Activated CD8-positive, alpha-beta T cell treated with anti-CD3 and anti-CD28 coated beads, Interleukin-2, amount 10 ng/mL, durations not matched to agents 7 days and 5 days (primary cell): ENCODE data around the gene ZNF783. TPM values are rescaled to one million over a fixed set of nuclear protein-coding genes. Genes with fewer than 3 reads are reported as not detected.
"Not testable (repeated sequence)": the region's sequence is repeated elsewhere in the genome, so short reads cannot be mapped to it uniquely, and the experiment has no call there.

Experiments
- ATAC-seq: fragments of 150-1000 bp; cut with Tn5 transposase; one replicate; pipeline ENCODE4 v1.10.0; 2021; ENCODE audit warnings: moderate library complexity
- CTCF ChIA-PET: fragments of 350-600 bp; sonication (Branson Sonifier 250); formaldehyde crosslinking; loops from one replicate; lab custom pipeline; 2021; ENCODE audit warnings: antibody characterized with exemption; lab: Charles Lee
- POLR2A ChIA-PET: fragments of 350-600 bp; sonication (Branson Sonifier 250); formaldehyde crosslinking; loops from one replicate; lab custom pipeline; 2021; ENCODE audit warnings: antibody characterized with exemption; lab: Charles Lee
- DNase-seq: peaks from one replicate; pipeline ENCODE4 v3.0.0-alpha.2; 2020
- H3K27ac Mint-ChIP-seq: one replicate; pipeline ENCODE4 v1.8.0; 2021; ENCODE audit warnings: mild to moderate bottlenecking, mixed read lengths
- H3K27me3 Mint-ChIP-seq: one replicate; pipeline ENCODE4 v1.8.0; 2021; ENCODE audit warnings: low read depth, mixed read lengths
- H3K36me3 Mint-ChIP-seq: one replicate; pipeline ENCODE4 v1.8.0; 2021; ENCODE audit warnings: low read depth, mixed read lengths
- H3K4me1 Mint-ChIP-seq: one replicate; pipeline ENCODE4 v1.8.0; 2021; ENCODE audit warnings: low read depth, mixed read lengths
- H3K4me3 Mint-ChIP-seq: one replicate; pipeline ENCODE4 v1.8.0; 2021; ENCODE audit warnings: mild to moderate bottlenecking, mixed read lengths
- H3K9me3 Mint-ChIP-seq: one replicate; pipeline ENCODE4 v1.8.0; 2022; ENCODE audit warnings: mixed read lengths; ENCODE audit not compliant: insufficient read depth
- total RNA-seq, 2 experiments: library from RNA; stranded (reverse); gene quantifications; one replicate each; pipeline ENCODE4 v1.2.3, GENCODE V29; 2021

The ZNF783 gene
- total RNA-seq, 2 experiments from 2014 or later, result 12.7 to 12.9 TPM

DNA sequence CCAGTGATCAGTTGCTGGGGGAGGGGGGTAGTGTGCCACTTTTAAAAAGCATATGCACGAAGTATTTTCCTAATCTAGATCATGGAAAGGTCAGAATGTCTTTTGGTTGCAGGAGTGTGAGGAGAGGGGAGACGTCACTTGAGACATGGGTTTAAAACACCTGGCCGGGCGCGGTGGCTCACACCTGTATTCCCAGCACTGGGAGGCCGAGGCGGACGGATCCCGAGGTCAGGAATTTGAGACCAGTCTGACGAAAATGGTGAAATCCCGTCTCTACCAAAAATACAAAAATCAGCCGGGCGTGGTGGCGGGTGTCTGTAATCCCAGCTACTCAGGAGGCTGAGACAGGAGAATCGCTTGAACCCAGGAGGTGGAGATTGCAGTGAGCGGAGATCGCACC lies 35.6 kb upstream of the ZNF783 start:
- CTCF ChIA-PET, H3K4me1 Mint-ChIP-seq, ATAC-seq, POLR2A ChIA-PET, H3K9me3 Mint-ChIP-seq, H3K27ac Mint-ChIP-seq, DNase-seq, H3K4me3 Mint-ChIP-seq, H3K27me3 Mint-ChIP-seq: not testable (repeated sequence)
- peaks cover 23% of the 10 kb centered on the region for H3K36me3 Mint-ChIP-seq

DNA sequence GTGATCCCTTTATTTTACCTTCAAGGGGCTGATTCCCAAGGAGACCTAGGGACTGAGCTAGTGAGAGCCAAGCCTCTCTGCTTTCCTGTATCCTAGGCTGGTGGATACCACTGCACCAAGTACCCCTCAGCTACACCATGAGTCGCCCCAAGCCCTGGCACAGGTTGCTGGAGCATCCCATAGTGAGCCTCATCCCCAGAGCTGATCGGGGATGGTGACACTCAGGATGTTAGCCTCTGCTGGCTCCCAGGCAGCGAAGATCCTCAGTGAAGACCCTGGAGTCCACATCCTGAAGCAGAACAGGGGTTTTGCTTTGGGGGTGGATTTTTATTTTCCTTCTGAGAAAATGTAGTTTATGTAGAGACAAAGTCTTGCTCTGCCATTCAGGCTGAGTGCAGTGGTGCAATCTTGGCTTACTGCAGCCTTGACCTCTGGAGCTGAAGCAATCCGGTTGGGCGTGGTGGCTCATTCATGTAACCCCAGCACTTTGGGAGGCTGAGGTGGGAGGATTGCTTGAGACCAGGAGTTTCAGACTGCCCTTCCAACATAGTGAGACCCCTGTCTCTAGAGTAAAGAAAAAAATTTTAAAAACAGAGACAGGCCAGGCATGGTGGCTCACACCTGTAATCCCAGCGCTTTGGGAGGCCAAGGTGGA lies 35.0 kb upstream of the ZNF783 start:
- Mint-ChIP-seq H3K36me3 (peaks cover 18% of the 10 kb centered on the region), H3K27ac (no peak overlapping the region), H3K9me3 (no peaks in the 10 kb centered on the region), H3K4me1 (no peaks in the 10 kb centered on the region), H3K4me3 (no peak overlapping the region), H3K27me3 (no peaks in the 10 kb centered on the region)
- CTCF ChIA-PET, result no interaction called here
- no peak for DNase-seq
- no peak for ATAC-seq
- POLR2A ChIA-PET, result no interaction called here

DNA sequence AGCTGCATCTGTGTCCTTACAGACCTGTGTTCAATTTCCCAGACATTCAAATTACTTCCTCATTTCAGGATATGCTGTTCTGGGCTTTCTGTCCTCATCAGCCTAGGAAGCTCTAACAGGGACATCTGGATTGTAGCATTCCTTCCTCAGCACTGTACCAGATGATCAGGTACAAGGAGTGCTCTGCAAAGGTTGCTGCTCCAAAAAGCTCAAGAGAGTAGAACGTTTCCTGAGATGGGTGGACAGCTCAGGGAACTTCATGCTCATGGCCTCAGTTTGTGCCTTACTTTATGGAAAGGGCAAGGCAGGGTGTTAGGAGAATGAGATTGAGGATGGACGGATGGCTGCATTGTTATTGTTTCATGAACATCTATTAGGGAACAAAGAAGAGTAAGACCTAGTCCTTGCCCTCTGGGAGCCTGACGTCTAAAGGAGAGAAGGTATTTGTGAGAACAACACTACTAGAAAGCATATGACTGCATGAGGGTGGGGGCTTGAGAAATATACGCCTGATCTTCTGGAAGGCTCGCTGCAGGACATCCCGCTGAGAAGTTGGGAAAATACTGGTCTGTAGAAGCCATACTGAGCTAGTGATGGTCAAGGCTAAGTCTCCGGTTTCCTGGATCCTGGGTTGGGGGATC lies 33.0 kb upstream of the ZNF783 start:
- no peaks in the 10 kb centered on the region for H3K27me3 Mint-ChIP-seq
- no peak overlapping the region for H3K4me3 Mint-ChIP-seq
- H3K27ac Mint-ChIP-seq, result no peak overlapping the region
- peaks cover 11% of the 10 kb centered on the region for H3K36me3 Mint-ChIP-seq
- ChIA-PET POLR2A (interaction anchor here (1.0 kb wide), 1 partner anchor 34 kb away, joined by 3 read pairs; the partner anchor contains the start of gene ZNF282), CTCF (interaction anchor here (0.6 to 1.0 kb wide), 2 partner anchors 34 to 149 kb away, joined by 3 to 4 read pairs; partner anchors contain the start of gene ZNF282)
- no peaks in the 10 kb centered on the region for H3K4me1 Mint-ChIP-seq
- ATAC-seq, result no peak
- H3K9me3 Mint-ChIP-seq, result no peaks in the 10 kb centered on the region
- DNase-seq, result no peak

DNA sequence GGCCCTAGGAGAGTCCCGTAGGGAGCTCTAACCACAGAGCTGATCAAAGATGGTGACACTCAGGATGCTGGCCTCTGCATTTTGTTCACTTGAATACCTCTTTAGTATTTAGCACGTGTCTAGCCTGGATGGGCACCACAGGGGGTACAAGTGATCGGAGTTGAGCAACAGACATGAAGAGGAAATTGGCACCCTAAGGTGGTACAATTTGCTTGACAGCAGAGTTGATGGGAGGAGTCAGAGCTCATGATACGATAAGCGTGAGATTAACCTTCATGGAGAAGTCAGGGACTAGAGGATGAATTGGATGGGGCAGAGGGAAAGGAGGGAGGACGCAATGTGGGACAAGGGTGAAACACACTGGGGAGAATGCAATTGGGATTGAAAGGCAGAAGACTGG lies 32.5 kb upstream of the ZNF783 start:
- Mint-ChIP-seq H3K9me3 (no peaks in the 10 kb centered on the region), H3K4me1 (no peaks in the 10 kb centered on the region), H3K27me3 (no peaks in the 10 kb centered on the region), H3K36me3 (peaks cover 11% of the 10 kb centered on the region), H3K27ac (no peak overlapping the region), H3K4me3 (no peak overlapping the region)
- ChIA-PET POLR2A (interaction anchor here (1.0 kb wide), 1 partner anchor 34 kb away, joined by 3 read pairs; the partner anchor contains the start of gene ZNF282), CTCF (no interaction called here)
- no peak for ATAC-seq
- no peak for DNase-seq

DNA sequence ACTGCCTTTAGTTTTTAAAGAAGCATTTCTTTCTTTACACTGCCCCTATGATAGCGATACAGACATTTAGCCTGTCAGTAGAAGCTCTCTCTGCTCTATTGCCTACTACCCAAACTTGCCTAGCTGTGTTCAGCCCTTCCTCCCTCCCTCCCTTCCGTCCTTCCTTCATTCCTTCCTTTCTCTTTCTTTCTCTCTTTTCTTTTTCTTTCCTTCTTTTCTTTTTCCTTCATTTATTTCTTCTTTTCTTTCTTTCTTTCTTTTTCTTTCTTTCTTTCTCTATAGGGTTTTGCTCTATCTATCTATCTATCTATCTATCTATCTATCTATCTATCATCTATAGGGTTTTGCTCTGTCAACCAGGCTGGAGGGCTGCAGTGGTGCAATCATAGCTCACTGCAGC lies 29.6 kb upstream of the ZNF783 start:
- Mint-ChIP-seq H3K36me3 (no peaks in the 10 kb centered on the region), H3K9me3 (no peaks in the 10 kb centered on the region), H3K27ac (no peak overlapping the region), H3K4me3 (no peak overlapping the region), H3K27me3 (no peaks in the 10 kb centered on the region), H3K4me1 (no peaks in the 10 kb centered on the region)
- ChIA-PET POLR2A (no interaction called here), CTCF (no interaction called here)
- no peak for DNase-seq
- ATAC-seq, result no peak

DNA sequence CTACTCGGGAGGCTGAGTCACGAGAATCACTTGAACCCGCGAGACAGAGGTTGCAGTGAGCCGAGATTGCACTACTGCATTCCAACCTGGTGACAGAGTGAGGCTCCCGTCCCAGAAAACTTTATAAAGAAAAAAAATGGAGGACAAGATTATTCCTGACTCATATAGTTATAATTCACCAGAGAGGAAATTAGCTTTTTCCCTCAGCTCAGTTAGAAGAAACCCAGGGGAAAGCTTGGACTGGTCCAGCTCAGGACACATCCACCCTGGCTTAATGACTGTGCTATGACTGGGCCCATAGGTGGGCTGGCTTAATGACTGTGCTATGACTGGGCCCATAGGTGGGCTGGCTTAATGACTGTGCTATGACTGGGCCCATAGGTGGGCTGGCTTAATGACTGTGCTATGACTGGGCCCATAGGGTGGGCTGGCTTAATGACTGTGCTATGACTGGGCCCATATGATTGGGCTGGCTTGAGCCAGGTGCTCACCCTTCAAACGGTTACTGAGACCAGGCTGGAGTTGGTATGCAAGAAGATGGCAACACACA lies 28.3 kb upstream of the ZNF783 start:
- H3K27ac Mint-ChIP-seq, ATAC-seq, CTCF ChIA-PET, H3K4me1 Mint-ChIP-seq, H3K36me3 Mint-ChIP-seq, H3K9me3 Mint-ChIP-seq, H3K4me3 Mint-ChIP-seq, H3K27me3 Mint-ChIP-seq, DNase-seq: not testable (repeated sequence)
- POLR2A ChIA-PET, result interaction anchor here (0.5 to 0.6 kb wide), 2 partner anchors 9 to 262 kb away, joined by 3 read pairs; no protein-coding TSS in a partner anchor

DNA sequence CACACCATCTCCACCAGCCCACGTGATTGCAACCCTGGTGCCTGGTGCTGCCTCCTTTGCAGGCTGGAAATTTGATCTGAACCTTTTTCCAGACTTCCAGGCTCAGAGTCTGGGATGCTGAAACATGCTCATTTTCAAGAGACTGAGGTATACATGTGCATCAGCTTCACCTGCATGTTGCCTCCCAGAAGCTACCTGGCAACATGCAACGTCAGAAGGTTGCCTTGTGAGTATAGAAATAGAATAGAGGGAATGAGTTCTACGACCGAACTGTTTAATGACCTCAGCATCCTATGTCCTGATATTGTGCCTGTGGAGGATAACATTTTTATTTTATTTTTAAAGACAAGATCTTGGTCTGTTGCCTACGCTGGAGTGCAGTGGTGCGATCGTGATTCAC lies 24.5 kb upstream of the ZNF783 start:
- POLR2A ChIA-PET, result no interaction called here
- peaks cover 2% of the 10 kb centered on the region for H3K9me3 Mint-ChIP-seq
- CTCF ChIA-PET, result no interaction called here
- no peaks in the 10 kb centered on the region for H3K27me3 Mint-ChIP-seq
- no peak overlapping the region for H3K4me3 Mint-ChIP-seq
- peaks cover 25% of the 10 kb centered on the region for H3K4me1 Mint-ChIP-seq
- DNase-seq, result no peak
- H3K36me3 Mint-ChIP-seq, result peaks cover 6% of the 10 kb centered on the region
- ATAC-seq, result no peak
- H3K27ac Mint-ChIP-seq, result no peak overlapping the region

DNA sequence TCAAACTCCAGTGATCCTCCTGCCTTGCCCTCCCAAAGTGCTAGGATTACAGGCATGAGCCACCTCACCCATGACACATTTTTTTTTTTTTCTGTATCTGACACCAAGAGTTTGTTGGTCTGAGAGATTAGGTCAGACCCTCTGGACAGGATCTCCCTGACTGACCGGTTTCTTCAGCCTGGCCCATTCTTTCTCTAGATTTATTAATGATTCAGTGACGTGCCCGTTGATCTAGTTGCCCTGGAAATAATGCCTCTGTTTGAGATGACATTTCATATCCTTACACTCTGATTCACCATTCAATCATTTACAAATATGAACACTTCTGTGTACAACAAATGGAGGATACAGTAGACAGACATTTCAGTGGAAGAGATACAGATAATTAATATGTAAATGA lies 23.9 kb upstream of the ZNF783 start:
- CTCF ChIA-PET, result interaction anchor here (1.0 kb wide), 1 partner anchor 27 kb away, joined by 3 read pairs; no protein-coding TSS in a partner anchor
- Mint-ChIP-seq H3K27ac (no peak overlapping the region), H3K27me3 (no peaks in the 10 kb centered on the region), H3K9me3 (peaks cover 6% of the 10 kb centered on the region), H3K4me1 (peaks cover 28% of the 10 kb centered on the region), H3K36me3 (peaks cover 11% of the 10 kb centered on the region), H3K4me3 (no peak overlapping the region)
- POLR2A ChIA-PET, result no interaction called here
- no peak for DNase-seq
- ATAC-seq, result no peak

DNA sequence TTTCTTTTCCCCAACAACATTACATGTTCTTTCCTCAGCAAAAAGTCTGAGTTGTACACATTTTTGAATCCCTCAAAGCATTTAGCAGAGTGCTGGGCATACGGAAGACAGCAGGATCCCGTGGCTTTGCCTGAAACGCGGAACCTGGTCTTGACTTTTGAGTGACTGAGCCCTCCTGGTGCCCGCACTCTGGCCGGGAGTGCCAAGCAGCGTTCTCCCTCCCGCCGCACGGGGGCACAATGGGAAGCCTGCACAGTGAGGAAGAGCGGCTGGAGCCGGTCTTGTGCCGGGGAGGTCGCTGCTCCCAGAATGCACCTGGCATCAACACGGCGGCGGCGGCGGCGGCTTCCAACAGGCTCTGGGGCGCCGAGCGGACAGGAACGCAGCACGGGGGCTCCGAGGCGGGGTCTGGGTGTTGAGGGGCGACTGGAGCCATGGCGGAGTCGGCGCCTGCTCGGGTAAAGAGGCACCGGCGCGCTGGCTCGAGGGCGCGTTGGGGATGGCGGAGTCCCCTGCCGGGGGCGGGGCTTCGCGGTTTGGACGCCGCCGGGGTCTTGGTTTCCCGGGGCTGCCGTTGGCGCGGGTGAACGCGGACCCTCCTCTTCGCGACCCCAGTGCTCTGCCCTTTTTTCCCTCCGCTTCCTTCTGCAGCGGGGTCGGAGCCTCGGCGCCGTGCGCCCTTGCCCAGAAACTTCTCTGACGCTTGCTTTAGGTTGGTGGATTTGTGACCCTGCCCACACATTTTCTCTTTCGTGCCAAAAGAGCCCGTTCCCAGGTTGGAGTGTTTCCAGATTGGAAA lies 22.5 kb upstream of the ZNF783 start, which contains the start of gene ZNF212:
ZNF212 (plus strand) TSS at position 307 of the 799 bp plus-strand sequence; CDS start at position 435, 128 bp downstream.
- POLR2A ChIA-PET, result interaction anchor here (1.4 kb wide), 1 partner anchor 93 kb away, joined by 3 read pairs; the partner anchor contains the start of gene ZNF398
- Mint-ChIP-seq H3K4me3 (peak within 1 kb of the TSS; percentile 92), H3K9me3 (peaks cover 6% of the 10 kb centered on the region), H3K4me1 (peaks cover 30% of the 10 kb centered on the region), H3K36me3 (peaks cover 11% of the 10 kb centered on the region), H3K27me3 (no peaks in the 10 kb centered on the region), H3K27ac (peak within 1 kb of the TSS; percentile 84)
- ATAC-seq, result peak; percentile 99
- DNase-seq, result peak; percentile 90
- CTCF ChIA-PET, result interaction anchor here (0.6 to 2.8 kb wide), 5 partner anchors 9 to 688 kb away, joined by 3 to 21 read pairs (median 4); partner anchors contain the start of genes ZNF282 and ZNF783

DNA sequence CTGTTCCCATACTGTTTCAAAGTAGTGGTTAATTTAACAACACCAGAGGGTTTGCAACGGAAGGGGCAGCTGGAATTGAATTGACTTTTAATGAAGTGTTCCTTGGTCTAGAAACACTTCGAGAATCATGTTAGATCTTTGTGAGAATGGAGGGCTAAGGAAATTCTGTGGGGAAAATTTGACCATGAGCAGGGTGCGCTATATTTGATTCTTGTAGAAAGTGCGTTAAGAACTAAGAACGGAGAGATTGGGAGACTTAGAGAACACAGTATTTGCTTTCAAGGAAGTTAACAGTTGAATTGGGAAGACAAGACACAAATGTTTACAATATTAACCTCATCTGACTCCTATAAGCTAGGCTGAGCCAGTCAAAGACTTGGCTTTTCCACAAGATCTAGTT lies 21.4 kb upstream of the ZNF783 start:
- DNase-seq, result no peak
- ChIA-PET POLR2A (interaction anchor here (1.4 kb wide), 1 partner anchor 94 kb away, joined by 3 read pairs; the partner anchor contains the start of gene ZNF398), CTCF (interaction anchor here (0.8 to 2.8 kb wide), 4 partner anchors 8 to 45 kb away, joined by 4 to 21 read pairs (median 4); partner anchors contain the start of genes ZNF282 and ZNF783)
- Mint-ChIP-seq H3K36me3 (peaks cover 13% of the 10 kb centered on the region), H3K27ac (peak overlapping the region; percentile 84), H3K27me3 (no peaks in the 10 kb centered on the region), H3K4me3 (peak overlapping the region; percentile 92), H3K9me3 (peaks cover 6% of the 10 kb centered on the region), H3K4me1 (peaks cover 38% of the 10 kb centered on the region)
- ATAC-seq, result no peak

DNA sequence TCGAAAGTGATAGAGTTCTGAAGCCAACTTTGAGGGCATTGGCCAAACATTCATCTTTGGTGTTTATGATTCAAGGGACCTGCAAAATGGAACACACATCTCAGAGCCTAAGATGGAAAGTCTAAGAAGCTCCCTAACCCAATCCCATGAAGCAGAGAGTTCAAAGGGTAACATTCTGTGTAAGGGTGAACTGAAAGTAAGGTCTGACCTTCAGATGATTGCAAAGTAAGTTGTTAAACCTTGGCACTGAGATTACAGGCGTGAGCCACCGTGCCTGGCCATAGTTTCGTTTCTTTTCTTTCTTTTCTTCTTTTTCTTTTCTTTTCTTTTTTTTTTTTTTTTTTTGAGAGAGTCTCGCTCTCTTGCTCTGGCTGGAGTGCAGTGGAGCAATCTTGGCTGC lies 20.3 kb upstream of the ZNF783 start:
- peaks cover 6% of the 10 kb centered on the region for H3K9me3 Mint-ChIP-seq
- H3K27ac Mint-ChIP-seq, result no peak overlapping the region
- peaks cover 43% of the 10 kb centered on the region for H3K4me1 Mint-ChIP-seq
- no peaks in the 10 kb centered on the region for H3K27me3 Mint-ChIP-seq
- POLR2A ChIA-PET, result no interaction called here
- peaks cover 15% of the 10 kb centered on the region for H3K36me3 Mint-ChIP-seq
- ATAC-seq, result no peak
- H3K4me3 Mint-ChIP-seq, result peak overlapping the region; percentile 31
- no peak for DNase-seq
- CTCF ChIA-PET, result interaction anchor here (1.1 to 2.8 kb wide), 4 partner anchors 11 to 166 kb away, joined by 3 to 21 read pairs (median 4); partner anchors contain the start of genes ZNF282 and ZNF783
